ENCODE data around the gene APOA4.

DNA sequence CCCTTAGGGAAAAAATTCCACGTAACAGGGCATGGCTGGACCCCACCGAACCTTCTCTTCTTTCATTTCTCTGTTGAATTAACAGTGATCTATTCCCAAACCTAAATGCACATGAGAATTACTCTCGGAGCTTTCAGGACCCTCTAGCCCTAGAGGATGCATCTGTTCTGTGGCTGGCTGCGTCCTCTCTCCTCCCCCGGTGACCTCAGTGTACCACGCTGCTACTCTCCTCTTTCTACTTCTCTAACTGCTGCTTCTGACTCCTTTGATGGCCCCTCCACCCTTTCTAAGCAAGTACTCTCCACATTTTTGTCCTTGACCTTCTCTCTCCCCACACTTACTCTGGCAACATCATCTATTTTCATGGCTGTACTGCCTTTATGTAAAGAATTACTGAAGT, 26.4 kb upstream of the APOA4 start:
- no peak for TF ChIP-seq CTCF (IDR thresholded peaks at IDR 0.05)
- TF ChIP-seq EZH2 (IDR thresholded peaks at IDR 0.05; ENCODE audit: borderline replicate concordance, insufficient read depth, low read depth, low read length, poor library complexity, severe bottlenecking): no peak
